ENCODE results near the gene MISP3. TPM values are rescaled to one million over a fixed set of nuclear protein-coding genes. Genes with fewer than 3 reads are reported as not detected.

Gene MISP3
- total and polyA plus RNA-seq, 2 of the 8 experiments (the other 6 are each of a cell fraction or from before 2014, with no cell fraction given): 0.74 to 1.4 TPM

- peak; percentile 83 for TF ChIP-seq KDM4A (IDR thresholded peaks at IDR 0.05; ENCODE audit: low read depth, low read length, severe bottlenecking)
- TF ChIP-seq MAFK (IDR thresholded peaks at IDR 0.05; ENCODE audit: low read depth, low read length): no peak
- TF ChIP-seq MAX (IDR thresholded peaks at IDR 0.05): peak; percentile 59; the same call in 1 of the 2 replicates
- TF ChIP-seq E2F6 (IDR thresholded peaks at IDR 0.05): no peak
- TF ChIP-seq POLR2AphosphoS5 (IDR thresholded peaks at IDR 0.05; ENCODE audit: low read depth, low read length): no peak
Observed at GRCh38 chr19:14089662-14090508, 17.3 kb downstream of the MISP3 start (continued).
